ENCODE data around the gene NOP10.

NOP10 gene

DNA sequence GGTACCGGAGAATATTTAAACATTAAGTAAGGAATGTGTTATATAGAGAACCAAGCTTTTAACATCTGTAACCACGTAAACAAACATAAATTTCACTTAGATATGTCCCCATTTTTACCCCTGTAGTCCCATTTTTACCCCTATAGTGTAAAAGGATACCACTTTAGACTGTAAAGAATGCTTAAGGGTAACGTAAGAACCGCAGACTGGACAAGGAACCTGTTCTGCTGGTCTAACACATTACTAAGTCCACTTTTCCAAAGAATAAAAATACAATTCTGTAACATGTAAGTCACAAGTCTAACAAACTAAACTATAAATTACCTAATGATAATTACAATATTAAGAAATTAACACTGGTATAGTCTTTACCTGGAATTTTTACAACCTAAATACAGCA, 8.3 kb downstream of the NOP10 start:
- H3K27me3 Mint-ChIP-seq: no peaks in the 10 kb centered on the region
- no peak for ATAC-seq (replicated peaks)
- peaks cover 10% of the 10 kb centered on the region for H3K36me3 Mint-ChIP-seq (ENCODE audit: insufficient read depth)
- peak overlapping the region; percentile 75 to 88 for H3K27ac Mint-ChIP-seq
- H3K4me3 Mint-ChIP-seq: peak overlapping the region; percentile 93 to 96
- peaks cover 35 to 54% of the 10 kb centered on the region in 2 donors for H3K4me1 Mint-ChIP-seq (ENCODE audit: low read depth in 2 of 2)
- no peak for DNase-seq
- H3K9me3 Mint-ChIP-seq: no peaks in the 10 kb centered on the region

GRCh38 chr15:34332553-34333120, 10.3 kb downstream of the NOP10 start:
- Mint-ChIP-seq H3K4me1 (ENCODE audit: low read depth in 2 of 2) (peaks cover 38 to 58% of the 10 kb centered on the region in 2 donors), H3K27me3 (no peaks in the 10 kb centered on the region), H3K9me3 (no peaks in the 10 kb centered on the region), H3K36me3 (ENCODE audit: insufficient read depth) (peaks cover 10% of the 10 kb centered on the region), H3K27ac (peak overlapping the region; percentile 3 to 19), H3K4me3 (no peak overlapping the region)
- ATAC-seq (replicated peaks) (no peak), DNase-seq (no peak)

DNA sequence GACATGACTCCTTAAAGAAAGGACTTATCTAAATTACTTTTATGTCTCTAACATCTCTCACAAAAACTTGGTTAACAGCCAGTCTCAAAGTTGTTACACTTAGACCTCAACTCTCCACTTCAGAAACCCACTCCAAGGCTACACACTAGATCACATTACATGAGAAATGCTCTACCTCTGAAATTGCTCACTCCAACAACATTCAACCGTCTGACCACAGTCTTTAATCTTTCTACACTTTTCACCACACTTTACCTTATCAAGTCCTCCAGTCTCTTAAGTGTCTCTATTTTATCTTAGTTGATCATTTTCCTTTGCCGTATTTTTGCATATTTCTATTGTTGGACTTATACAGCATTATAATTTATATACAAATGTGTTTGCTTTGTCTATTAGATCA, 11.1 kb downstream of the NOP10 start:
- H3K9me3 Mint-ChIP-seq: no peaks in the 10 kb centered on the region
- ATAC-seq (replicated peaks) (peak; percentile 84), DNase-seq (no peak)
- H3K27me3 Mint-ChIP-seq: no peaks in the 10 kb centered on the region
- peak overlapping the region in 1 of 2 donors; percentile 2 for H3K4me3 Mint-ChIP-seq
- H3K27ac Mint-ChIP-seq: peak overlapping the region; percentile 3 to 19
- H3K4me1 Mint-ChIP-seq (ENCODE audit: low read depth in 2 of 2): peaks cover 35 to 55% of the 10 kb centered on the region in 2 donors
- H3K36me3 Mint-ChIP-seq (ENCODE audit: insufficient read depth): peaks cover 3% of the 10 kb centered on the region

GRCh38 chr15:34330279-34330678, 12.7 kb downstream of the NOP10 start:
- no peaks in the 10 kb centered on the region for H3K9me3 Mint-ChIP-seq
- H3K27me3 Mint-ChIP-seq: no peaks in the 10 kb centered on the region
- ATAC-seq (replicated peaks) (no peak), DNase-seq (no peak)
- no peak overlapping the region for H3K27ac Mint-ChIP-seq
- H3K36me3 Mint-ChIP-seq (ENCODE audit: insufficient read depth): no peaks in the 10 kb centered on the region
- no peak overlapping the region for H3K4me3 Mint-ChIP-seq
- peaks cover 20 to 42% of the 10 kb centered on the region in 2 donors for H3K4me1 Mint-ChIP-seq (ENCODE audit: low read depth in 2 of 2)

DNA sequence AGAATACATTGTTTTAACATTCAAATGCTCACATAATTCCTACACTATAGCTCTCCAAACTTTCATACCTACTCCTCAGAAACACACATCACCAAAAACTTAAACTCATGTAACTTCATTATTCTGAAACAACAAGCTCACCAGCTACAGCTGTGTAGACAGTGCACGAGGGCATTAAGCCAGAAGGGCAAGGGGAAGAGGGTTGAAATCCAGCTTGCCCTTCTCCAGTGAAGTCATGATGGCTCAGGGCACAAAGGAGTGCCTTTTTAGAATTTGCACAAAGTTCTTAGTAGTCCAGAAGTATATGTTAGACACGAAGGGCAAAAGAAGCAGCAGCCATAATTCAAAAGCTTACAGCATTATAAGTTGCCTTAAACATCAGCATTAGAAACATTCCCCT, 13.9 kb downstream of the NOP10 start:
- no peak for ATAC-seq (replicated peaks)
- no peak overlapping the region for H3K27ac Mint-ChIP-seq
- H3K4me3 Mint-ChIP-seq: no peak overlapping the region
- no peaks in the 10 kb centered on the region for H3K9me3 Mint-ChIP-seq
- H3K4me1 Mint-ChIP-seq (ENCODE audit: low read depth in 2 of 2): peaks cover 17 to 31% of the 10 kb centered on the region in 2 donors
- H3K27me3 Mint-ChIP-seq: no peaks in the 10 kb centered on the region
- H3K36me3 Mint-ChIP-seq (ENCODE audit: insufficient read depth): no peaks in the 10 kb centered on the region
- DNase-seq: no peak

DNA sequence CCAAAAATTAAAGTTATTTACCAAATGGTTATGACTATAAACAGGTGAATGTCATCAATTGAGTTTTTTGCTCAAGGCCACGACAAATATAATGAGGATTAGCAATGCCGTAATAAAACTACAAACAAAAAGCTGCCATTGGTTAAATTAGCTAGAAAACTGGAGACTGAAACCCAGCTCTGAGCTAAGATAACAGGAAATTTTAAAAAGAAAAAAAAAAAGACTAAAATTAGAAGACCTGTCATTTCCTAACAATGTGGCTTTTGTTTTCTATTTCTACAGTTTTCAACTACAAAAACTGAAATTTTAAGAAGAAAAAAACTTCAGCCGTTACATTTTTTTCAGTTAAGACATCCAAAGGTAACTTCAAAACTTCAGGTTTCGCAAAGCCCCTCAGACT, 15.0 kb downstream of the NOP10 start:
- H3K4me1 Mint-ChIP-seq (ENCODE audit: low read depth in 2 of 2): peaks cover 14 to 28% of the 10 kb centered on the region in 2 donors
- H3K9me3 Mint-ChIP-seq: no peaks in the 10 kb centered on the region
- DNase-seq (no peak), ATAC-seq (replicated peaks) (no peak)
- H3K4me3 Mint-ChIP-seq: no peak overlapping the region
- no peaks in the 10 kb centered on the region for H3K36me3 Mint-ChIP-seq (ENCODE audit: insufficient read depth)
- H3K27me3 Mint-ChIP-seq: no peaks in the 10 kb centered on the region
- H3K27ac Mint-ChIP-seq: no peak overlapping the region

DNA sequence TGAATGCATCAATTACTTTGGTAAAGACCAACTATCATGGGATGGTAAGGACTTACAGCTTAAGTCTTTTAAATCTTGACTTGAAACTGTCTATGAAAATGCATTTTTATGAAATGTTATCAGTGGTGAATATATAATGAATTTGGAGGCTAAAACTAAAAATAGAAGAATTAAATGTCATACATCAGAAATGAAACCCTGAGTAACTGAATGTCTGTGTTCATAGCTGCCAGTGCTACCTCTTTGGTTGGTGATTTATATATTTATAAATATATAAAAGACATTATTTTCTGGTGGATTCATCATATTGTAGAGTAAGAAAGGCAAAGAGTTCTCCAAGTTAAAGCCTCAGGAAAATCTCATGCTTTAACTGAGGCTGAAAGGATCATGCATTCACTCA, 17.6 kb downstream of the NOP10 start:
- Mint-ChIP-seq H3K36me3 (ENCODE audit: insufficient read depth) (peaks cover 3% of the 10 kb centered on the region), H3K9me3 (no peaks in the 10 kb centered on the region), H3K27ac (no peak overlapping the region), H3K4me3 (no peak overlapping the region), H3K27me3 (no peaks in the 10 kb centered on the region), H3K4me1 (ENCODE audit: low read depth in 2 of 2) (peaks cover 6 to 12% of the 10 kb centered on the region in 2 donors)
- ATAC-seq (replicated peaks) (no peak), DNase-seq (no peak)

- Mint-ChIP-seq H3K27ac (no peak overlapping the region), H3K9me3 (no peaks in the 10 kb centered on the region), H3K27me3 (no peaks in the 10 kb centered on the region), H3K4me1 (ENCODE audit: low read depth in 2 of 2) (peaks cover 3 to 7% of the 10 kb centered on the region in 2 donors), H3K36me3 (ENCODE audit: insufficient read depth) (peaks cover 3% of the 10 kb centered on the region), H3K4me3 (no peak overlapping the region)
- DNase-seq (no peak), ATAC-seq (replicated peaks) (no peak)
Observed at GRCh38 chr15:34324933-34325332, 18.0 kb downstream of the NOP10 start.

GRCh38 chr15:34323217-34323616, 19.7 kb downstream of the NOP10 start:
- ATAC-seq (replicated peaks): no peak
- Mint-ChIP-seq H3K27ac (no peak overlapping the region), H3K9me3 (no peaks in the 10 kb centered on the region), H3K4me3 (no peak overlapping the region), H3K27me3 (no peaks in the 10 kb centered on the region), H3K36me3 (ENCODE audit: insufficient read depth) (peaks cover 3% of the 10 kb centered on the region), H3K4me1 (ENCODE audit: low read depth in 2 of 2) (peaks cover 7 to 8% of the 10 kb centered on the region in 2 donors)
- DNase-seq: no peak

GRCh38 chr15:34318277-34319079, 24.5 kb downstream of the NOP10 start:
- ATAC-seq (replicated peaks) (peak; percentile 58), DNase-seq (no peak)
- Mint-ChIP-seq H3K4me3 (peak overlapping the region; percentile 82 to 83), H3K27ac (peak overlapping the region; percentile 62 to 90), H3K27me3 (no peaks in the 10 kb centered on the region), H3K36me3 (ENCODE audit: insufficient read depth) (peaks cover 3% of the 10 kb centered on the region), H3K9me3 (no peaks in the 10 kb centered on the region), H3K4me1 (ENCODE audit: low read depth in 2 of 2) (peaks cover 10 to 12% of the 10 kb centered on the region in 2 donors)

DNA sequence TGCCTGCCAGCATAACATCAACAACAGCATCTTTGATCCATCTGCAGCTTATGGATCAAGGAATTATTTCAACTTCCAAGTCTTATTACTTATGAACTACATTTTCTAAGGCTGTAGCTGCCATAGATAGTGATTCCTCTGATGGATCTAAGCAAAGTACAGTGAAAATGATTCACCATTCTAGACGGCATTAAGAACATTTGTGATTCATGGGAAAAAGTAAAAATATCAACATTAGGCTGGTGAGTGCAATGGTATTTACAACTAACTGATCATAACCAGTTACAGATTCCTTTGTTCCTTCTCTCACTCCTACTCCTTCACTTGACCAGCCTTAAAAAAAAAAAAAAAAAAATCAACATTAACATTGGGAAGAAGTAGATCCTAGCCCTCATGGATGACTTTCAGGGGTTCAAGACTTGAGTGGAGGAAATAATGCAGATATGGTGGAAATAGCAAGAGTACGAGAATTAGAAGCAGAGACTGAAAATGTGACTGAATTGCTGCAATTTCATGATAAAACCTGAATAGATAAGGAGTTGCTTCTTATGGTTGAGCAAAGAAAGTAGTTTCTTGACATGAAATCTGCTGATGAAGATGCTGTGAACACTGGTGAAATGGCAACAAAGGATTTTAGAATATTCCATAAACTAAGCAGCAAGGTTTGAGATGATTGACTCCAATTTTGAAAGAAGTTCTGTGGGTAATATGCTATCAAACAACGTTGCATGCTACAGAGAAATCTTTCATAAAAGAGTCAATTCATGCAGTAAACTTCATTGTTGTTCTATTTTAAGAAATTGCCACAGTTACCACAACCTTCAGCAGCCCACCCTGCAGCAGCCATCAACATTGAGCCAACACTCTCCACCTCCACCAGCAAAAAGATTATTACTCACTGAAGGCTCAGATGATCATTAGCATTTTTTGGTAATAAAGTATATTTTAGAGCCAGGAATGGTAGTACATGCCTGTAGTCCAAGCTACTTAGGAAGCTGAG, 28.1 kb downstream of the NOP10 start:
- Mint-ChIP-seq H3K36me3 (ENCODE audit: insufficient read depth) (no peaks in the 10 kb centered on the region), H3K27ac (peak overlapping the region in 1 of 2 donors; percentile 30), H3K27me3 (no peaks in the 10 kb centered on the region), H3K4me3 (no peak overlapping the region), H3K9me3 (no peaks in the 10 kb centered on the region), H3K4me1 (ENCODE audit: low read depth in 2 of 2) (peaks cover 12 to 21% of the 10 kb centered on the region in 2 donors)
- DNase-seq (no peak), ATAC-seq (replicated peaks) (no peak)

DNA sequence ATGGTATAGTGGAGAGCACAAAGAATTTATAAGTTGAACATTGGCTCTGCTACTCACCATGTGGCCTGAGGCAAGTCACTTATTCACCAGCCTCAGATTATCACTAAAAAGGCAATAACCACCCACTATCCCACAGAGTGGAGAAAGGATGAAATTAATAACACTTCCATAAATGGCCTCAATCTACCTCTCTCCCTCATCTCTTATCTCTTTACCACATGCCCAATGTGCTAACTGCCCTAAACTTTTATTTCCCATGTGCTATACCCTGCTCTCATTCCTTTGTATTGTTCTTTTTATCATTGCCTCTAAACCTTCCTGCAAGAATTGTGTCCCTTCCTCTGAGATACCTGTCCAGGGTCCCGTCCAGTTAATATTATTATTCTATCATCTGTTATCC, 31.4 kb downstream of the NOP10 start:
- no peaks in the 10 kb centered on the region for H3K9me3 Mint-ChIP-seq
- no peaks in the 10 kb centered on the region for H3K36me3 Mint-ChIP-seq (ENCODE audit: insufficient read depth)
- no peak for DNase-seq
- H3K27ac Mint-ChIP-seq: no peak overlapping the region
- no peaks in the 10 kb centered on the region for H3K27me3 Mint-ChIP-seq
- no peak overlapping the region for H3K4me3 Mint-ChIP-seq
- peaks cover 3 to 11% of the 10 kb centered on the region in 2 donors for H3K4me1 Mint-ChIP-seq (ENCODE audit: low read depth in 2 of 2)
- no peak for ATAC-seq (replicated peaks)

- Mint-ChIP-seq H3K36me3 (ENCODE audit: insufficient read depth) (peaks cover 4% of the 10 kb centered on the region), H3K27me3 (no peaks in the 10 kb centered on the region), H3K4me1 (ENCODE audit: low read depth in 2 of 2) (peaks cover 1 to 11% of the 10 kb centered on the region in 2 donors), H3K27ac (peak overlapping the region in 1 of 2 donors; percentile 2), H3K9me3 (no peaks in the 10 kb centered on the region), H3K4me3 (no peak overlapping the region)
- ATAC-seq (replicated peaks) (no peak), DNase-seq (no peak)
Observed at GRCh38 chr15:34304613-34305012, 38.3 kb downstream of the NOP10 start.
